Measurements from ENCODE around the gene FBXO17. TPM values are rescaled to one million over a fixed set of nuclear protein-coding genes. Genes with fewer than 3 reads are reported as not detected.
"Not testable (repeated sequence)": the region's sequence is repeated elsewhere in the genome, so short reads cannot be mapped to it uniquely, and the experiment has no call there.

FBXO17 gene
- polyA plus RNA-seq, 3 donors = 69.5 to 93.4 (median 71.4) TPM

DNA sequence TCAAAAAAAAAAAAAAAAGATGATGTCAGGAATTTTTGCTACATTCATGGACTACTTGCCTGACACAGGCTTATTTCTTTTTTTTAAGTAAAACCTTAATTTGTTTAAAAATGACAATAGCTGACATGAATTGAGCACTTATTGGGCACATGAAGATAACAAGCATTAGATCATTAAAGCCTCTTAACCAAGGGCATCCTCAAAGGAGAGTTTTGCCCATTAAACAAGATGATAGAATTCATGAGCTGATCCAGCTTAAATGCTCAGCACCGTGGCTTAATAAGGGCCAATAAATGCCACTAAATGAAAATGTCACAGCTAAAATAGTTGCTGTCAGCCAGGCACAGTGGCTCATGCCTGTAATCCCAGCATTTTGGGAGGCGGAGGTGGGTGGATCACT is 19.3 kb downstream of the FBXO17 start:
- no peak for DNase-seq (ENCODE audit: extremely low read depth in 1 of 11, low read depth in 9 of 11, low spot score in 4 of 11)

DNA sequence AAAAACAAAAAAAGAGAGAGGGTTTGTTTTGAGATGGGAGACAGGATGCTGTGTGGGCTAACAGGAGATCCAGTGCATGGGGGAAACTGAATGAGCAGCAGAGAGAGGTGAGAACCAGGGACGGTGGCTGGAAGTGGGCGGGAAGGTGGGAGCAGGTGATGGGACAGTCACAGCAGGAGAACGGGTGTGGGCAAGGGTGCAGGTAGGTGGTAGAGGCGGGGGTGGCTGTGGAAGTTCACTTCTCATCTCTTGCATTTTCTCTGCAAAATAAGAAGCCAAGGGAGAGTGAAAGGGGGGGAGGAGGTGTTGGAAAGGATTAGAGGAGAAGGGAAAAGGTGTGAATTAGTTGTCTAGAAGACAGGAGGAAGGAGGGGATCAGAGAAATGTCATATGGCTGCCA is 21.9 kb downstream of the FBXO17 start:
- no peak for DNase-seq (ENCODE audit: extremely low read depth in 1 of 11, low read depth in 9 of 11, low spot score in 4 of 11)

DNA sequence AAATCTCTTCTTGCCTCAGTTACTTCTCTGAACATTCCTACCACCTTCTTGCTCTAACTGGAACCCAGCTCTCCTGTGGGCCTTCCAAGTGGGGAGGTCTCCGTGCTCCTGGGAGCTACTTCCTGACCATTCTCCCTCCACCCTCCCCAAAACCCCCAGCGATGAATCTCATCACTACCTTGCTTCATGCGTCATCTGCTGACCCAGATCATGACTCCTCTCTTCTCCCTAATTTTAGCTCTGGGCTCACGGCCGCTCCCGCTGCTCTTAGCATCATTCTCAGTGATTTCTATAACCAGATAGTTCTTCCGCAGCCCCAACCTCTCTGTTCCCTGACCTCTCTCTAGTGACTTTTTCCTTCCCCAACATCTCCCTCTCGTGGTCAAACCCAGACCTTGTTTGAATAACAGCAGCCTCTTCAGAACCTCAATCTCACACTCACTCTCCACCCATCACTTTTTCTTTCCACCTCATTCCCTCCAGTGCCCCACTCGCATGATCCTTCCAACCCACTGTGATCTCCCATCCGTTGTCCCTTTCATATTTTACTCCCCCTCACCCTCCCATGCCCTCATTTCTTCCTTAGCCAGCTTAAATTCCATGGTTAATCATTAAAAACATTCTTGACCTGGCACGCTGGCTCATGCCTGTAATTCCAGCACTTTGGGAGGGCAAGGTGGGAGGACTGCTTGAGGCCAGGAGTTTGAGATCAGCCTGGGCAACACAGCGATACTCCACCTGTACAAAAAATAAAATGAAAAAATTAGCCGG is 23.0 kb downstream of the FBXO17 start:
- peak in 6 of 11 donors; percentile 31 to 80 (median 66) for DNase-seq (ENCODE audit: extremely low read depth in 1 of 11, low read depth in 9 of 11, low spot score in 4 of 11)

DNA sequence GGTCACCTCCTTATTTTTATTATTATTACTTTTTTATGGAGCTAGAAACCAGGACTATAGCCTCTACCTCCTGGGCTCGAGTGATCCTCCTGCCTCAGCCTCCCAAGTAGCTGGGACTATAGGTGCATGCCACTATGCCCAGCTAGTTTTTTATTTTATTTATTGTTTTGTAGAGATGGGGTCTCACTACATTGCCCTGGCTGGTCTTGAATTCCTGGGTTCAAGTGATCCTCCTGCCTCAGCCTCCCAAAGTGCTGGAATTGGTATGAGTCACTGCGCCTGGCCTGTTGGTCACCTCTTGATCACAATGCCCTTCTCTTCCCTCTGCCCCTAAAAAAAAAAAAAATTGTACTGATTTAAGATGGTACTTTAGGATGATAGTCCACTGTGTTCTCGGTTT is 24.4 kb downstream of the FBXO17 start:
- no peak for DNase-seq (ENCODE audit: extremely low read depth in 1 of 11, low read depth in 9 of 11, low spot score in 4 of 11)

GRCh38 chr19:38949580-38950367 is 25.8 kb downstream of the FBXO17 start:
- DNase-seq (ENCODE audit: extremely low read depth in 1 of 11, low read depth in 9 of 11, low spot score in 4 of 11) = peak; percentile 58 to 85 (median 76)

DNA sequence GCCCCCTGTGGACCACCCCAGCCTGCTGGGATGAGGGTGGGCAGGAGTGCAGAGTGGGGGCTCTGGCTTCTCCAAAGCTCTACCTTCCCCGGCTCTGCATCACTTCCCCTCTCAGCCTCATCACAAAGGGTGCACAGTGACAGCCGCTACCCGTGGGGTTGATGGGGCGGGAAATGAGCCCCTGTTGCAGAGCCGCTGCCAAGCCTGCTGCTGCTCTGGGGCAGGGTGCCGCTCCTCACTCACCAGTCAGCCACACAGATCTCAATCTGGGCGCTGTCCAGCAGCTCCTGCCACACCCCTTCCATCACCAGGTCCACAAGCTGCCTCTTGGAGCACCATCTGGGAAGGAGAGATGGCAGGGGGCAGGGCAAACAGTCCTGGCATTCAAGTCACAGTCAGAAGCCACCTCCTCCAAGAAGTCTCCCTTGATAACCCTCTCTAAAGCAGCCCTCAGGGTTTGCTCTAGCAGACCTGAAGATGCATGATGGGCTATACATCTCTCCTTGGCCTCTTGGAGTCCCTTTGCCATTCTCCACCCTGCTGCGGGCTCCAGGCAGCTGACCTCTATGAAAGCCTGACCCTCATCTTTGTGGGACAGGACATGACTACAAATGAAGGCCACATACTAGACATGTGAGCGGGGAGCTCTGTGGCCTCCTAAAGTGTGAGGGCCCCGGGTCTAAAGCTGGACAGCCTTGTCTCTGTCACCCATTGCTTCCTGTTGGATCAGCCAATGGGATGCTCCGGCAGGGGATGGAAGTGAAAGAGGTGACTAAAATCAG is 29.1 kb downstream of the FBXO17 start:
- no peak for DNase-seq (ENCODE audit: extremely low read depth in 1 of 11, low read depth in 9 of 11, low spot score in 4 of 11)

GRCh38 chr19:38945562-38946228 is 29.8 kb downstream of the FBXO17 start:
- no peak for DNase-seq (ENCODE audit: extremely low read depth in 1 of 11, low read depth in 9 of 11, low spot score in 4 of 11)

GRCh38 chr19:38944981-38945506 is 30.5 kb downstream of the FBXO17 start:
- DNase-seq (ENCODE audit: extremely low read depth in 1 of 11, low read depth in 9 of 11, low spot score in 4 of 11) = no peak

- no peak for DNase-seq (ENCODE audit: extremely low read depth in 1 of 11, low read depth in 9 of 11, low spot score in 4 of 11)
These were observed 32.9 kb downstream of the FBXO17 start for GRCh38 chr19:38942471-38943181.

- DNase-seq (ENCODE audit: extremely low read depth in 1 of 11, low read depth in 9 of 11, low spot score in 4 of 11) = no peak
These were observed 33.6 kb downstream of the FBXO17 start for GRCh38 chr19:38941979-38942378.

DNA sequence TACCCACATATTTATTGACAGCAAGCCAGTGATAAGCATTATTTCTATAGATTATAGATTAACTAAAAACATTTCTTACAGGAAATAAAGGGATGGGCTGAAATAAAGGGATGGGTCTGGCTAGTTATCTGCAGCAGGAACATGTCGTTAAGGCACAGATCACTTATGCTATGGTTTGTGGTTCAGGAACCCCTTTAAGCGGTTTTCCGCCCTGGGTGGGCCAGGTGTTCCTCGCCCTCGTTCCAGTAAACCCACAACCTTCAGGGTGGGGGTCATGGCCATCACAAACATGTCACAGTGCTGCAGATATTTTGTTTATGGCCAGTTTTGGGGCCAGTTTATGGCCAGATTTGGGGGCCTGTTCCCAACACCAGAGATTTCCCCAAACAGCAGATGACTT is 34.1 kb downstream of the FBXO17 start:
- DNase-seq (ENCODE audit: extremely low read depth in 1 of 11, low read depth in 9 of 11, low spot score in 4 of 11) = not testable (repeated sequence)

- DNase-seq (ENCODE audit: extremely low read depth in 1 of 11, low read depth in 9 of 11, low spot score in 4 of 11) = no peak
These were observed 35.6 kb downstream of the FBXO17 start for GRCh38 chr19:38939957-38940356.

DNA sequence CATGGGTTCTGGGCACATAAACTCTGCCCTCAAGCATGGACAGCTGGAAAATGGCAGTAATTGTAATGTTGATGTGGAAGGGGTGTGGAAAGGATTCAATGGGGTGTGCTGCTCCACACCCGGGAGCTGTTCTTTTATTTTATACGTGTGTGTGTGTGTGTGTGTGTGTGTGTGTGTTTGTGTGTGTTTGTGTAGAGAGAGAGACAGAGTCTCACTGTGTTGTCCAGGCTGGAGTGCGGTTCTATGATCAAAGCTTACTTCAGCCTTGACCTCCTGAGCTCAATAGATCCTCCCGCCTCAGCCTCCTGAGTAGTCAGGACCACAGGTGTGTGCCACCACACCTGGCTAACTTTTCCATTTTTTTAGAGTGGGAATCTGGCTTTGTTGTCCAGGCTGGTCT is 42.0 kb downstream of the FBXO17 start:
- DNase-seq (ENCODE audit: extremely low read depth in 1 of 11, low read depth in 9 of 11, low spot score in 4 of 11) = no peak

- peak in 1 of 11 donors; percentile 32 for DNase-seq (ENCODE audit: extremely low read depth in 1 of 11, low read depth in 9 of 11, low spot score in 4 of 11)
These were observed 42.9 kb downstream of the FBXO17 start for GRCh38 chr19:38932425-38933179.

DNA sequence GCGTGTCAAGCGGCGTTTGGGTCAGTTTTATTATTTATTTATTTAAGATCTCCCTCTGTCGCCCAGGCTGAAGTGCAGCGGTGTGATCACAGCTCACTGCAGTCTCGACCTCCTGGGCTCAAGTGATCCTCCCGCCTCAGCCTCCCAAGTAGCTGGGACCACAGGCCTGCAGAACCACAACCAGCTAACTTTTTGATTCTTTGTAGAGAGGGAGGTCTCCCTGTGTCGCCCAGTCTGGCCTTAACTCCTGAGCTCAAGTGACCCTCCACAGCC is 44.1 kb downstream of the FBXO17 start:
- DNase-seq (ENCODE audit: extremely low read depth in 1 of 11, low read depth in 9 of 11, low spot score in 4 of 11) = no peak

- DNase-seq (ENCODE audit: extremely low read depth in 1 of 11, low read depth in 9 of 11, low spot score in 4 of 11) = peak; percentile 98 to 100 (median 99)
These were observed 44.6 kb downstream of the FBXO17 start, which contains the start of gene MRPS12 for GRCh38 chr19:38930776-38931520. TSS of gene MRPS12 (plus strand) at chr19:38930944. CDS start at chr19:38931295, 351 bp downstream.

Measured in renal cortex interstitium (tissue), 11 donors.